K562 (cell line): Measurements from ENCODE around the gene MATN1. TPM values are rescaled to one million over a fixed set of nuclear protein-coding genes. Genes with fewer than 3 reads are reported as not detected.

Experiments used
- ARNT ChIP-seq, 2 experiments: fragments of 450-650 bp; IDR thresholded peaks; 2 replicates each; pipeline ENCODE4 v1.6.1; 2016; ENCODE audit warnings: mild to moderate bottlenecking in 1 of 2
- ATF3 ChIP-seq, 2 experiments: fragments of 450-650 bp in 1 of 2; sonication (generic) in 1 of 2; formaldehyde crosslinking in 1 of 2; IDR thresholded peaks in 1 of 2; conservative IDR thresholded peaks in 1 of 2; 2 replicates each; pipeline versions ENCODE4 v1.6.1 to v1.8.1; 2016 to 2023; ENCODE audit warnings: mild to moderate bottlenecking in 2 of 2, moderate library complexity in 2 of 2, inconsistent platforms in 1 of 2, missing genetic modification reagents in 1 of 2
- ELF2 ChIP-seq: fragments of 250-450 bp; sonication (Bioruptor Pico); IDR thresholded peaks from 2 replicates; pipeline ENCODE4 v1.5.0; 2021; ENCODE audit warnings: mild to moderate bottlenecking
- GABPA ChIP-seq: fragments of 200-800 bp; sonication (Bioruptor generic); conservative IDR thresholded peaks from 2 replicates; pipeline ENCODE4 v1.6.1; 2016; ENCODE audit warnings: low read depth, missing genetic modification characterization, missing compliant biosample characterization
- MAFG ChIP-seq: fragments of 450-650 bp; conservative IDR thresholded peaks from 2 replicates; pipeline ENCODE4 v1.6.1; 2016; ENCODE audit warnings: missing genetic modification characterization, missing compliant biosample characterization
- POLR2G ChIP-seq: fragments of 200-400 bp; formaldehyde crosslinking; IDR thresholded peaks from 2 replicates; pipeline ENCODE4 v1.6.1; 2017; ENCODE audit warnings: low read depth, mild to moderate bottlenecking, antibody characterized with exemption, low read length, moderate library complexity
- POU5F1 ChIP-seq: fragments of 150-350 bp; IDR thresholded peaks from 2 replicates; pipeline ENCODE4 v1.6.1; 2014; ENCODE audit warnings: borderline replicate concordance, low read length, low read depth, mild to moderate bottlenecking; ENCODE audit not compliant: partially characterized antibody
- RNF2 ChIP-seq: sonication (generic); IDR thresholded peaks from 2 replicates; pipeline ENCODE4 v1.6.1; 2016
- SMAD3 ChIP-seq: fragments of 450-650 bp; formaldehyde crosslinking; conservative IDR thresholded peaks from 2 replicates; pipeline ENCODE4 v1.4.0; 2020; ENCODE audit warnings: mild to moderate bottlenecking
- SMARCE1 ChIP-seq: fragments of 450-650 bp; IDR thresholded peaks from 2 replicates; pipeline ENCODE4 v1.7.1; 2016; ENCODE audit warnings: mild to moderate bottlenecking
- TCF7 ChIP-seq: sonication (generic); IDR thresholded peaks from 2 replicates; pipeline ENCODE4 v1.6.1; 2016; ENCODE audit warnings: antibody characterized with exemption, borderline replicate concordance
- ZC3H4 ChIP-seq: sonication (generic); formaldehyde crosslinking; IDR thresholded peaks from 2 replicates; pipeline ENCODE4 v1.9.0; 2021; ENCODE audit warnings: missing genetic modification reagents, borderline replicate concordance
- ZNF217 ChIP-seq: sonication (generic); formaldehyde crosslinking; IDR thresholded peaks from 2 replicates; pipeline ENCODE4 v1.8.0; 2022; ENCODE audit warnings: mild to moderate bottlenecking, missing genetic modification reagents
- ZNF644 ChIP-seq: fragments of 200-800 bp; sonication (Bioruptor generic); IDR thresholded peaks from 2 replicates; pipeline ENCODE4 v1.6.1; 2016; ENCODE audit warnings: low read depth, missing genetic modification characterization, missing compliant biosample characterization
- ZNF740 ChIP-seq, 3 experiments: fragments of 200-800 bp in 1 of 3; sonication (Bioruptor generic) in 1 of 3; sonication (generic) in 1 of 3; formaldehyde crosslinking in 1 of 3; IDR thresholded peaks; 2 replicates each; pipeline versions ENCODE4 v1.6.1 to v1.8.0; 2016 to 2022; ENCODE audit warnings: mild to moderate bottlenecking in 2 of 3, missing compliant biosample characterization in 2 of 3, missing genetic modification characterization in 2 of 3, missing genetic modification reagents in 1 of 3
- ZNF75A ChIP-seq: fragments of 450-650 bp; formaldehyde crosslinking; IDR thresholded peaks from 2 replicates; pipeline ENCODE4 v1.4.0; 2020; ENCODE audit warnings: mild to moderate bottlenecking
- ZNF77 ChIP-seq: fragments of 250-450 bp; sonication (Bioruptor Pico); IDR thresholded peaks from 2 replicates; pipeline ENCODE4 v1.5.0; 2020
- ZNF830 ChIP-seq: fragments of 250-450 bp; sonication (Bioruptor Pico); IDR thresholded peaks from 2 replicates; pipeline ENCODE4 v1.5.0; 2021; ENCODE audit warnings: mild to moderate bottlenecking
- ZSCAN29 ChIP-seq: fragments of 450-650 bp; IDR thresholded peaks from 2 replicates; pipeline ENCODE4 v1.6.1; 2017
- polyA plus RNA-seq, 8 experiments: library from polyadenylated mRNA; depleted of rRNA in 4 of 8; stranded (reverse) in 5 of 8; unstranded in 3 of 8; fragments of >200 nt; fragmentation: Nextera tagmentation in 2 of 8; fragmentation: Illumina TruSeq in 1 of 8; extraction: Ambion mirVana in 2 of 8; extraction: Trizol in 1 of 8; gene quantifications; 2 replicates each; pipeline versions ENCODE4 v1.2.1 to v1.2.3, GENCODE V29; 2011 to 2014; ENCODE audit warnings: inconsistent platforms in 1 of 8, missing spikeins in 1 of 8
- total RNA-seq, 7 experiments: library from RNA; depleted of rRNA in 6 of 7; stranded (reverse); fragments of >200 nt in 6 of 7; fragmentation: Illumina TruSeq in 2 of 7; extraction: Trizol in 2 of 7; gene quantifications; 2 replicates each; pipeline versions ENCODE4 v1.2.1 to v1.2.3, GENCODE V29; 2011 to 2021; ENCODE audit warnings: low replicate concordance in 1 of 7
- TF ChIP-seq, protein P1 (sequence below): fragments of 250-450 bp; sonication (Bioruptor Pico); IDR thresholded peaks from 2 replicates; pipeline ENCODE4 v1.5.1; 2021; ENCODE audit warnings: mild to moderate bottlenecking
- TF ChIP-seq, protein P2 (sequence below): fragments of 250-450 bp; sonication (Bioruptor Pico); IDR thresholded peaks from 2 replicates; pipeline ENCODE4 v1.4.0; 2020

The MATN1 gene
- total and polyA plus RNA-seq, 9 of the 15 experiments (the other 6 are each of a cell fraction or from before 2014, with no cell fraction given) = 0.10 to 2.3 (median 1.2) TPM

GRCh38 chr1:30733493-30733892 lies 10.1 kb upstream of the MATN1 start (continued):
- TF ChIP-seq, protein P1, sequence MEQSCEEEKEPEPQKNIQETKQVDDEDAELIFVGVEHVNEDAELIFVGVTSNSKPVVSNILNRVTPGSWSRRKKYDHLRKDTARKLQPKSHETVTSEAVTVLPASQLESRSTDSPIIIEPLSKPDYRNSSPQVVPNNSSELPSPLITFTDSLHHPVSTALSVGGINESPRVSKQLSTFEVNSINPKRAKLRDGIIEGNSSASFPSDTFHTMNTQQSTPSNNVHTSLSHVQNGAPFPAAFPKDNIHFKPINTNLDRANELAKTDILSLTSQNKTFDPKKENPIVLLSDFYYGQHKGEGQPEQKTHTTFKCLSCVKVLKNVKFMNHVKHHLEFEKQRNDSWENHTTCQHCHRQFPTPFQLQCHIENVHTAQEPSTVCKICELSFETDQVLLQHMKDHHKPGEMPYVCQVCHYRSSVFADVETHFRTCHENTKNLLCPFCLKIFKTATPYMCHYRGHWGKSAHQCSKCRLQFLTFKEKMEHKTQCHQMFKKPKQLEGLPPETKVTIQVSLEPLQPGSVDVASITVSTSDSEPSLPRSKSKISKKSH (CRISPR knock-in tag) = no peak
- TF ChIP-seq POU5F1 = no peak
- no peak for TF ChIP-seq ARNT (IDR thresholded peaks at IDR 0.05)
- 0 out of 2 replicates have a peak, but pooled peaks have one; percentile 26 for TF ChIP-seq POLR2G
- no peak for TF ChIP-seq ZNF644
- TF ChIP-seq ZC3H4 (CRISPR knock-in tag) = no peak
- no peak for TF ChIP-seq ZNF217 (CRISPR knock-in tag)
- no peak for TF ChIP-seq RNF2
- TF ChIP-seq ATF3 (IDR thresholded peaks at IDR 0.05) = no peak
- no peak for TF ChIP-seq ATF3 (CRISPR knock-in tag; conservative IDR thresholded peaks at IDR 0.05)
- no peak for TF ChIP-seq ZNF830 (CRISPR knock-in tag)
- no peak for TF ChIP-seq ELF2
- TF ChIP-seq ZNF75A (CRISPR knock-in tag) = no peak
- 0 out of 2 replicates have a peak, but pooled peaks have one; percentile 8 for TF ChIP-seq MAFG (tag)
- TF ChIP-seq ZSCAN29 = no peak
- TF ChIP-seq SMARCE1 = no peak
- TF ChIP-seq GABPA (tag) = peak; percentile 32; the same call in 1 of the 2 replicates
- no peak for TF ChIP-seq ZNF740 (CRISPR knock-in tag; IDR thresholded peaks at IDR 0.05)
- TF ChIP-seq ZNF740 (tag; IDR thresholded peaks at IDR 0.05) = no peak
- no peak for TF ChIP-seq TCF7
- TF ChIP-seq, protein P2, sequence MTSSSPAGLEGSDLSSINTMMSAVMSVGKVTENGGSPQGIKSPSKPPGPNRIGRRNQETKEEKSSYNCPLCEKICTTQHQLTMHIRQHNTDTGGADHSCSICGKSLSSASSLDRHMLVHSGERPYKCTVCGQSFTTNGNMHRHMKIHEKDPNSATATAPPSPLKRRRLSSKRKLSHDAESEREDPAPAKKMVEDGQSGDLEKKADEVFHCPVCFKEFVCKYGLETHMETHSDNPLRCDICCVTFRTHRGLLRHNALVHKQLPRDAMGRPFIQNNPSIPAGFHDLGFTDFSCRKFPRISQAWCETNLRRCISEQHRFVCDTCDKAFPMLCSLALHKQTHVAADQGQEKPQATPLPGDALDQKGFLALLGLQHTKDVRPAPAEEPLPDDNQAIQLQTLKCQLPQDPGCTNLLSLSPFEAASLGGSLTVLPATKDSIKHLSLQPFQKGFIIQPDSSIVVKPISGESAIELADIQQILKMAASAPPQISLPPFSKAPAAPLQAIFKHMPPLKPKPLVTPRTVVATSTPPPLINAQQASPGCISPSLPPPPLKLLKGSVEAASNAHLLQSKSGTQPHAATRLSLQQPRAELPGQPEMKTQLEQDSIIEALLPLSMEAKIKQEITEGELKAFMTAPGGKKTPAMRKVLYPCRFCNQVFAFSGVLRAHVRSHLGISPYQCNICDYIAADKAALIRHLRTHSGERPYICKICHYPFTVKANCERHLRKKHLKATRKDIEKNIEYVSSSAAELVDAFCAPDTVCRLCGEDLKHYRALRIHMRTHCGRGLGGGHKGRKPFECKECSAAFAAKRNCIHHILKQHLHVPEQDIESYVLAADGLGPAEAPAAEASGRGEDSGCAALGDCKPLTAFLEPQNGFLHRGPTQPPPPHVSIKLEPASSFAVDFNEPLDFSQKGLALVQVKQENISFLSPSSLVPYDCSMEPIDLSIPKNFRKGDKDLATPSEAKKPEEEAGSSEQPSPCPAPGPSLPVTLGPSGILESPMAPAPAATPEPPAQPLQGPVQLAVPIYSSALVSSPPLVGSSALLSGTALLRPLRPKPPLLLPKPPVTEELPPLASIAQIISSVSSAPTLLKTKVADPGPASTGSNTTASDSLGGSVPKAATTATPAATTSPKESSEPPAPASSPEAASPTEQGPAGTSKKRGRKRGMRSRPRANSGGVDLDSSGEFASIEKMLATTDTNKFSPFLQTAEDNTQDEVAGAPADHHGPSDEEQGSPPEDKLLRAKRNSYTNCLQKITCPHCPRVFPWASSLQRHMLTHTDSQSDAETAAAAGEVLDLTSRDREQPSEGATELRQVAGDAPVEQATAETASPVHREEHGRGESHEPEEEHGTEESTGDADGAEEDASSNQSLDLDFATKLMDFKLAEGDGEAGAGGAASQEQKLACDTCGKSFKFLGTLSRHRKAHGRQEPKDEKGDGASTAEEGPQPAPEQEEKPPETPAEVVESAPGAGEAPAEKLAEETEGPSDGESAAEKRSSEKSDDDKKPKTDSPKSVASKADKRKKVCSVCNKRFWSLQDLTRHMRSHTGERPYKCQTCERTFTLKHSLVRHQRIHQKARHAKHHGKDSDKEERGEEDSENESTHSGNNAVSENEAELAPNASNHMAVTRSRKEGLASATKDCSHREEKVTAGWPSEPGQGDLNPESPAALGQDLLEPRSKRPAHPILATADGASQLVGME (CRISPR knock-in tag) = no peak
- no peak for TF ChIP-seq ZNF77 (CRISPR knock-in tag)
- TF ChIP-seq SMAD3 (CRISPR knock-in tag) = no peak
